Measurements from ENCODE around the gene KCNJ16. TPM values are rescaled to one million over a fixed set of nuclear protein-coding genes. Genes with fewer than 3 reads are reported as not detected.
"Not testable (repeated sequence)": the region's sequence is repeated elsewhere in the genome, so short reads cannot be mapped to it uniquely, and the experiment has no call there.

The KCNJ16 gene
- 1.1 TPM for total RNA-seq

GRCh38 chr17:70074956-70075355, at the start of gene KCNJ16:
KCNJ16 (plus strand) TSS chr17:70075225; CDS start chr17:70132088, 56,863 bp downstream.
- ATAC-seq (no peak), DNase-seq (ENCODE audit: low spot score) (no peak)

DNA sequence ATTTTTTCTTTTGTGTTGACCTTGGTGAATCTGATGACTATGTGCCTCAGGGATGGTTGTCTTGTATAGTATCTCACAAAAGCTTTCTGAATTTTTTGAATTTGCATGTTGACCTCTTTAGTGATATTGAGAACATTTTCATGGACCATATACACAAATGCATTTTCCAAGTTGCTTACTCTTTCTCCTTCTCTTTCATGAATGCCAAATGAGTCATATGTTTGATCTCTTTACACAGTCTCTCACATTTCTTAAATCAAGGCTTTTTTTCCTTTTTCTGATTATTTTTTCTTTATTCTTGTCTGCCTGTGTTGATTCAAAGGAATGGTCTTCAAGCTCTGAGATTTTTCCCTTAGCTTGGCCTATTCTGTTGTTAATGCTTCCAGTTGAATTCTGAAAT, 46.6 kb upstream of the KCNJ16 start:
- DNase-seq (ENCODE audit: low spot score) (no peak), ATAC-seq (no peak)

DNA sequence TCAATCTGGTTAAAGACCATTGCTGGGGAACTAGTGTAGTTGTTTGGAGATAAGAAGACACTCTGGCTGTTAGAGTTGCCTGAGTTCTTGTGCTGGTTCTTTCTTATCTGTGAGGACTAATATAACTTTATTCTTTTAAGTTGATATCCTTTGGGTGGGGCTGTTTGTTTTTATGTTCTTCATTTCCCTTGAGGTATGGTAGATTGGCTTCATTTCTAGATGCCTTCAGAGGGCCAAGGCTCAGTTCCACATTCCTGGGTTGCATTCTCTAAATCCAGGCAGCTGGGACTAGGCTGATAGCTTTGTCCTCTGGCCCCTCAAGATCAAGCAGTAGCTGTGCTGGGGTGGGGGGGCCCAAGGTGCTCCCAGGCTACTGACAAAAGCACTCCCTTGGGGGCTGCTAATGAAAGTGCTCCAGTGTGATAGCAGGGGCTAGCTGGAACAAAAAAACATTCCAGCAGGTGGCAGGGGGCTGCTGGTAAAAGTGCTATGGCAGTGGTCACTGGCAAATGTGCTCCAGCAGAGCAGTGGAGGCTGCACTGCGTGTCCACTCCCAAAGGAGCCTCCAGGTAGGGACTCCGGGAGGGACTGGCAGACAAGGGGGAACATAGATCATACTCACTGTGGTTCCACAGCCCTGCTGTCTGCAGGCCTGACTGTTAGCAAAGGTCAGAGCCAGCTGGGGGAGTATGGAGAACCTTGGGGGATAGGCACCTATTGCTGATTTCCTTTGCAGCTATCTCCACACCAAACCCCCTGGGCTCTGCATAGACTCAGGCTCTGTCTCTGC, 45.9 kb upstream of the KCNJ16 start:
- ATAC-seq (no peak), DNase-seq (ENCODE audit: low spot score) (no peak)

- DNase-seq (ENCODE audit: low spot score) = no peak
- ATAC-seq = no peak
Observed at GRCh38 chr17:70030371-70030770, 44.7 kb upstream of the KCNJ16 start.

- ATAC-seq = no peak
- no peak for DNase-seq (ENCODE audit: low spot score)
Observed at GRCh38 chr17:70031341-70031740, 43.7 kb upstream of the KCNJ16 start.

- ATAC-seq (no peak), DNase-seq (ENCODE audit: low spot score) (no peak)
Observed at GRCh38 chr17:70033165-70033564, 41.9 kb upstream of the KCNJ16 start.

- DNase-seq (ENCODE audit: low spot score) (no peak), ATAC-seq (no peak)
Observed at GRCh38 chr17:70034158-70034557, 40.9 kb upstream of the KCNJ16 start.

GRCh38 chr17:70037498-70037897, 37.5 kb upstream of the KCNJ16 start:
- DNase-seq (ENCODE audit: low spot score) (no peak), ATAC-seq (no peak)

DNA sequence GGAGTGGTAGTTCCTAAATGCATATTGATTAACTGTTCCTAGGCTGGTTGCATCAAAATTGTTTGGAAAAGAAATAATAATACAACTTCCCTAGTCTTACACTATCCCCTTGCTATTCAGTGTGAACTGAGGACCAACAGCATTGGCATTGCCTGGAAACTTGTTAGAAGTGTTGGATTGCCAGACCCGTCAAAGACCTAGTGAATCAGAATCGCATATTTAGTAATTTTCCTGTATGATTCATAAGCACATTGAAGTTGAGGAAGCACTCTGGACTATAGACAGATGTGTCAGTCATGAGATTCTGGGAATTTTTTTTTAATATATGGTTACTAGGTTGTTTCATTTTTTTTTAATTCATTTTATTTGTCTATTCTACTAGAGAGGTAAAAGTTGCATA, 34.7 kb upstream of the KCNJ16 start:
- no peak for ATAC-seq
- no peak for DNase-seq (ENCODE audit: low spot score)

DNA sequence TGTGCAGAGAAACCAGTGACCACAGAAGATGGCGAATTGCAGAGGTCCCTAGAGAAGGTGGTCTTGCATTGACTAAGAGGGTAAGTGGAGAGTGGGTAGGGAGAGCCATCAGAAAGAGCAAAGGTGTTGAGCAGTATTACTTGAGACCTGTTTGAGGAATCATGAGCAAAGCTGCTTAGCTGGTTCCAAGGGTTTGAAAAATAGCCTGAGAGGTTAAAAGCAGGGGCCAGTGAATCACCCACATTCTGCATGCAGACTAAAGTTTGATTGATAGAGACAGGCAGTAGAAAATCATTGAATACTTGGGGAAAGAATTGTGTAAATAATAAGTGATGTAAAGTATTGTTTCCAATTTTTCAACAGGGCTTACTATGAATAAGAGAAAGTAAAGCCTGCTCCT, 34.0 kb upstream of the KCNJ16 start:
- DNase-seq (ENCODE audit: low spot score) = no peak

GRCh38 chr17:70041540-70041939, 33.5 kb upstream of the KCNJ16 start:
- DNase-seq (ENCODE audit: low spot score) = no peak
- ATAC-seq = no peak

More for the DNA sequence above, 34.0 kb upstream of the KCNJ16 start:
- ATAC-seq = no peak

- DNase-seq (ENCODE audit: low spot score); ATAC-seq: not testable (repeated sequence)
Observed at GRCh38 chr17:70045780-70046179, 29.2 kb upstream of the KCNJ16 start.

DNA sequence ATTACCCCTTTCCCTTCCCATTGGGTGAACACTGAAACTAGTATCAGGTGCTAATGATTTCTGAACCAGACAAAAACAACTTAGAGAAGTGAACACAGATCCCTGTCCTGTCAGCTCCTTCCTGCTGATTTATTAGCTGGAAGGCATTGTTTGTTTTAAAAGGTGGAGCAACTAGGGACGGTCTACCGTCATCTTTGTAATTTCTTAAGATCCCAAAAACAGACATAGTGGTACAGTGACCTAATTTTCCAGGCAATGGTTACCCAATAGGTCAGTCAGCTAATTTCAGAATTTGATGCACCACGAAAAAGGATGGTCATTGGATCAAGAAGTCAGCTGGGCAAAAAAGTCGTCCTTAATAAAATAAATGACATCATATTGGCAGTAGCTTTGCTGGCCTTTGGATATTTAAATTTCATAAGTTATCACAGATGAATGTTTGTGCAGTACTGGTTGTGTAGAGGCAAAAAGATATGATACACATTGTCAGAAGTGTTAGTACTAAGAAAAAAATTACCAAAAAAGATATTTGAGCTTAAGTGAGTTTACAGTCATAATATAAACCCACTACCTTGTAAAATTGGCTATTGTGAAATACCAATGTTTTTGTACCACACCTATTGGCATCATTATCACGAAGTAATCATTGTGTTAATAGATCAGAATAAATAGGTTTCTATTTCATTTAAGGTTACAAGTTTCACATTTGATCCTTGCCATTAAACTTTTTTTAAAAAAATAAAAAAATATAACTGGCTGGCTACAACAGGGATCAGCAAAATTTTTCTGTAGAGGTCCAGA, 27.2 kb upstream of the KCNJ16 start:
- ATAC-seq (no peak), DNase-seq (ENCODE audit: low spot score) (no peak)

DNA sequence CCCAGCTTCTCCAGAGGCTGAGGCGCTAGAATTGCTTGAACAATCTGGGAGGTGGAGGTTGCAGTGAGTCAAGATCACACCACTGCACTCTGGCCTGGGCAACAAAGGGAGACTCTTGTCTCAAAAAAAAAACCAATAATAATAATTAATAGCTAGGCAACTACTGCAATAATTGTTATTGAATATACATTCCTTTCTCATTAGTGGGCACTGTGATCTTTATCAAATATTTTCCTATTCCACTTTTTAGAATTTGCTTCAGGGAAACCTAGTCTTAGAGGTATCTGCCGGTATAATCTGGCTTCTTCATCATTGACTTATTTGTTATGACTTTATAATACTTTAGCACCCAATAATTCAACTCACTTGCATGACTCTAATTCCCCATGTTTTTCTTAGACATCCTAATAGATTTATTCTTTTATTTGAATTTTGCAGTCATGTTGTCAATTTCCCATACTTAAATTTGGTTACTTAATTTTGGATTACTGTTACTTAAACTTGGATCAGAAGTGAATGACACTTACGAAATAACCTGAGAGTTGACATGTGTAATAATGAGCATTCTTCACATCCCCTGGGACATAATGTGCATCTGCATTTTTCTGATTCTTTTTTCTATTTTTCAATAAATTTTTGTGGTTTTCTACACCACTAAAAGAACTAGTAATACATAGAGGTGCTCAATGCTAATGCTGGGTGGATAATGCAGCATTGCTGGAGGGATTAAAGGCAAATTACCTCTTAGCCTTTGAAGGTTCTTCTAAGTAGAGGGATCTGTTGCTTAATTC, 25.0 kb upstream of the KCNJ16 start:
- no peak for DNase-seq (ENCODE audit: low spot score)
- no peak for ATAC-seq

- ATAC-seq (no peak), DNase-seq (ENCODE audit: low spot score) (no peak)
Observed at GRCh38 chr17:70050931-70051330, 24.1 kb upstream of the KCNJ16 start.

- ATAC-seq (no peak), DNase-seq (ENCODE audit: low spot score) (no peak)
Observed at GRCh38 chr17:70053241-70054234, 21.5 kb upstream of the KCNJ16 start.

DNA sequence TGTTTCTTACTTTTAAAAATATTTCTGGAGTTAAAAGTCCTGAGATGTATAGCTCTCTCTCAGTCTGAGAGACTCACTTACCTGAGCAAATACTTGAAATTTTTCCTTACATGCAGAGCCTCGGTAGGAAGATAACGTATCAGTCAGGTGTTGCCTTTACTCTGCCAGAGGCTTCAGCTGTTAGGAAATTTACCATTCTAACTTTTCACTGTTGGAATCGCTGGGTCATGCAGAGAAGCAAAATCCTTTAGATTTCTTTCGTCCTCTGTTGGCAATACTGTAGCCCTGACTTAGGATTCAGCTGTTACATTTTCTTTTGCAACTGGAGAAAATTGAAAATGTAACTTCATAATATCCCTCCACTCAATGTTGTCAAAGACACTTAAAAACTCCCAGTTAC, 20.0 kb upstream of the KCNJ16 start:
- DNase-seq (ENCODE audit: low spot score) = no peak
- no peak for ATAC-seq

- DNase-seq (ENCODE audit: low spot score) (no peak), ATAC-seq (no peak)
Observed at GRCh38 chr17:70059071-70059470, 16.0 kb upstream of the KCNJ16 start.

GRCh38 chr17:70059649-70060048, 15.4 kb upstream of the KCNJ16 start:
- ATAC-seq = no peak
- DNase-seq (ENCODE audit: low spot score) = no peak

DNA sequence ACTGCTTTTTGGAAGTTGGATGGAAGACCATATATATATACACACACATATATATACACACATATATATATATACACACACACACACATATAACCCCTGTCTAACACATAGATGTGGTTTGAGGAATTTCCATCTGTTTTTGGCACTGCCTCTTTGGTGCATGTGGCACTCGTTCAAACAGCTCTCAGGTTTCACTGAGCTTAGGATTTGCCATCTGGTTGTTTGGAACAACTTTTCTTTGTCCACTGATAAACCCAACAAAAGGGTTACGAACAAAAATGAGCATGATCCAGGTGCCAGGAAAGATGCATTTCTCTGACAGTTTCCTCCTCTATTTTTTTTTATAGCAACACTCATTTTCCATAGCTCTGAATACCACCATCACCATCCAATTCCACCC, 14.6 kb upstream of the KCNJ16 start:
- ATAC-seq (no peak), DNase-seq (ENCODE audit: low spot score) (no peak)
